Measurements from ENCODE around the gene ANGPTL8.

The ANGPTL8 gene

GRCh38 chr19:11261431-11261970 is 22.1 kb downstream of the ANGPTL8 start:
- no peak for DNase-seq (ENCODE audit: low read depth)

- no peak for DNase-seq (ENCODE audit: low read depth)
These were observed 22.8 kb downstream of the ANGPTL8 start, which contains the start of gene DOCK6 for GRCh38 chr19:11261971-11262839. TSS of gene DOCK6 (minus strand) at chr19:11262524. CDS start at chr19:11262440, 84 bp downstream.

- DNase-seq (ENCODE audit: low read depth), result no peak
These were observed 24.3 kb downstream of the ANGPTL8 start for GRCh38 chr19:11263726-11264125.

- DNase-seq (ENCODE audit: low read depth), result no peak
These were observed 25.2 kb downstream of the ANGPTL8 start for GRCh38 chr19:11264452-11265176.

GRCh38 chr19:11265177-11265784 is 25.9 kb downstream of the ANGPTL8 start:
- no peak for DNase-seq (ENCODE audit: low read depth)

- DNase-seq (ENCODE audit: low read depth), result no peak
These were observed 26.4 kb downstream of the ANGPTL8 start for GRCh38 chr19:11265785-11266236.

GRCh38 chr19:11267316-11268085 is 28.1 kb downstream of the ANGPTL8 start:
- DNase-seq (ENCODE audit: low read depth), result no peak

GRCh38 chr19:11268783-11269267 is 29.4 kb downstream of the ANGPTL8 start:
- DNase-seq (ENCODE audit: low read depth), result no peak

- no peak for DNase-seq (ENCODE audit: low read depth)
These were observed 30.0 kb downstream of the ANGPTL8 start for GRCh38 chr19:11269408-11269807.

GRCh38 chr19:11273296-11273695 is 33.9 kb downstream of the ANGPTL8 start:
- no peak for DNase-seq (ENCODE audit: low read depth)

- no peak for DNase-seq (ENCODE audit: low read depth)
These were observed 34.6 kb downstream of the ANGPTL8 start for GRCh38 chr19:11273989-11274388.

GRCh38 chr19:11274533-11275086 is 35.2 kb downstream of the ANGPTL8 start:
- DNase-seq (ENCODE audit: low read depth), result no peak

- no peak for DNase-seq (ENCODE audit: low read depth)
These were observed 39.3 kb downstream of the ANGPTL8 start for GRCh38 chr19:11278670-11279069.

GRCh38 chr19:11279505-11280236 is 40.3 kb downstream of the ANGPTL8 start:
- no peak for DNase-seq (ENCODE audit: low read depth)

- no peak for DNase-seq (ENCODE audit: low read depth)
These were observed 42.1 kb downstream of the ANGPTL8 start for GRCh38 chr19:11281356-11282049.

- no peak for DNase-seq (ENCODE audit: low read depth)
These were observed 45.1 kb downstream of the ANGPTL8 start for GRCh38 chr19:11284515-11284914.

- DNase-seq (ENCODE audit: low read depth), result no peak
These were observed 47.0 kb downstream of the ANGPTL8 start for GRCh38 chr19:11286312-11286974.

GRCh38 chr19:11288349-11288748 is 48.9 kb downstream of the ANGPTL8 start:
- no peak for DNase-seq (ENCODE audit: low read depth)

- no peak for DNase-seq (ENCODE audit: low read depth)
These were observed 50.8 kb downstream of the ANGPTL8 start for GRCh38 chr19:11290256-11290655.

Measured in stromal cell of bone marrow (primary cell).